HCT116 (cell line): ENCODE results near the gene NEK7. TPM values are rescaled to one million over a fixed set of nuclear protein-coding genes. Genes with fewer than 3 reads are reported as not detected.

Source experiments
- ATAC-seq: fragments of 200-7000 bp; cut with Tn5 transposase; 2 replicates; pipeline ENCODE4 v1.9.1; 2020; ENCODE audit warnings: mild to moderate bottlenecking, moderate library complexity
- BruUV-seq: library from RNA; stranded (reverse); fragments of 400-500 nt; replicated peaks from 2 replicates; lab custom pipeline; 2021; lab: Mats Ljungman, UMichigan
- CTCF ChIA-PET: fragments of 300-600 bp; sonication (Branson Sonifier 250); formaldehyde crosslinking; loops from one replicate; lab custom pipeline; 2021; ENCODE audit warnings: antibody characterized with exemption; lab: Charles Lee
- POLR2A ChIA-PET: fragments of 300-600, 350-600 bp; sonication (Branson Sonifier 250); formaldehyde crosslinking; loops from one replicate; lab custom pipeline; 2021; ENCODE audit warnings: antibody characterized with exemption; lab: Charles Lee
- RAD21 ChIA-PET, 2 experiments: fragments of 300-600 bp; sonication (Branson Sonifier 250); formaldehyde crosslinking; loops; one replicate each; lab custom pipeline; 2023; ENCODE audit warnings: low total read pairs in 2 of 2; ENCODE audit not compliant: uncharacterized antibody in 2 of 2, unreplicated experiment in 2 of 2, low non-redundant PET in 1 of 2; lab: Charles Lee
- DNase-seq: peaks from one replicate; pipeline ENCODE4 v3.0.0-alpha.2; 2010; ENCODE audit warnings: low read depth, low spot score
- H2AFZ ChIP-seq: fragments of 200-600 bp; shearing (Covaris generic), sonication (generic); 2 replicates; pipeline ENCODE4 v1.6.1; 2017; ENCODE audit warnings: low read depth, mixed run types, mixed read lengths, antibody characterized with exemption, low read length; ENCODE audit not compliant: poor library complexity, severe bottlenecking
- H3K27ac ChIP-seq: 2 replicates; pipeline ENCODE4 v1.5.1; 2012; ENCODE audit warnings: low read depth, low read length
- H3K27me3 ChIP-seq: fragments of 200-600 bp; sonication (generic); 2 replicates; pipeline ENCODE4 v1.6.1; 2016; ENCODE audit warnings: mixed run types, low read length, mixed read lengths; ENCODE audit not compliant: insufficient read depth
- H3K36me3 ChIP-seq, 2 experiments: fragments of 200-500 bp in 1 of 2; fragments of 200-600 bp in 1 of 2; sonication (Bioruptor generic) in 1 of 2; sonication (generic) in 1 of 2; 2 replicates each; pipeline versions ENCODE4 v1.5.1 to v1.6.1; 2014 to 2016; ENCODE audit warnings: low read length in 2 of 2, inconsistent platforms in 1 of 2, mixed read lengths in 1 of 2, mixed run types in 1 of 2; ENCODE audit not compliant: insufficient read depth in 2 of 2, control insufficient read depth in 1 of 2
- H3K4me1 ChIP-seq, 2 experiments: fragments of 200-600 bp in 1 of 2; sonication (generic) in 1 of 2; 2 replicates each; pipeline versions ENCODE4 v1.5.1 to v1.6.1; 2012 to 2017; ENCODE audit warnings: low read length in 2 of 2, inconsistent platforms in 1 of 2, mild to moderate bottlenecking in 1 of 2, mixed read lengths in 1 of 2, mixed run types in 1 of 2, moderate library complexity in 1 of 2; ENCODE audit not compliant: insufficient read depth in 2 of 2, control insufficient read depth in 1 of 2
- H3K4me2 ChIP-seq: fragments of 200-600 bp; sonication (generic); 2 replicates; pipeline ENCODE4 v1.6.1; 2017; ENCODE audit warnings: mixed run types, low read length, mixed read lengths
- H3K4me3 ChIP-seq, 2 experiments: fragments of 200-600 bp in 1 of 2; sonication (generic) in 1 of 2; replicated peaks in 1 of 2; 2 replicates each; pipeline ENCODE4 v1.5.1; 2011 to 2016; ENCODE audit warnings: low read length in 2 of 2, control low read depth in 1 of 2, low read depth in 1 of 2, mild to moderate bottlenecking in 1 of 2, mixed read lengths in 1 of 2, mixed run types in 1 of 2
- H3K79me2 ChIP-seq: fragments of 200-600 bp; sonication (generic); 2 replicates; pipeline ENCODE4 v1.6.1; 2017; ENCODE audit warnings: mild to moderate bottlenecking, mixed run types, low read length, moderate library complexity, mixed read lengths; ENCODE audit not compliant: insufficient read depth
- H3K9ac ChIP-seq: fragments of 200-600 bp; sonication (generic); 2 replicates; pipeline ENCODE4 v1.6.1; 2016; ENCODE audit warnings: low read length, mixed read lengths
- H3K9me2 ChIP-seq: fragments of 200-600 bp; sonication (generic), shearing (Covaris generic); 2 replicates; pipeline ENCODE4 v1.6.1; 2017; ENCODE audit warnings: mixed run types, mild to moderate bottlenecking, moderate library complexity; ENCODE audit not compliant: insufficient read depth
- H3K9me3 ChIP-seq, 2 experiments: fragments of 200-500 bp in 1 of 2; fragments of 200-600 bp in 1 of 2; sonication (Bioruptor generic) in 1 of 2; sonication (generic) in 1 of 2; 2 replicates each; pipeline ENCODE4 v1.6.1; 2014 to 2017; ENCODE audit warnings: low read length in 2 of 2, mixed read lengths in 2 of 2, inconsistent platforms in 1 of 2, low read depth in 1 of 2, mild to moderate bottlenecking in 1 of 2, mixed run types in 1 of 2, moderate library complexity in 1 of 2; ENCODE audit not compliant: control insufficient read depth in 1 of 2, insufficient read depth in 1 of 2
- H4K20me1 ChIP-seq: fragments of 200-600 bp; sonication (generic), shearing (Covaris generic); 2 replicates; pipeline ENCODE4 v1.6.1; 2017; ENCODE audit warnings: mixed run types, mild to moderate bottlenecking, moderate library complexity; ENCODE audit not compliant: insufficient read depth
- CBX3 ChIP-seq: IDR thresholded peaks from 2 replicates; pipeline ENCODE4 v1.6.1; 2012; ENCODE audit warnings: low read depth
- CEBPB ChIP-seq: IDR thresholded peaks from 2 replicates; pipeline ENCODE4 v1.6.1; 2012; ENCODE audit warnings: low read depth
- FOSL1 ChIP-seq: IDR thresholded peaks from 2 replicates; pipeline ENCODE4 v1.6.1; 2012; ENCODE audit warnings: low read depth
- POLR2AphosphoS5 ChIP-seq: IDR thresholded peaks from 2 replicates; pipeline ENCODE4 v1.6.1; 2011; ENCODE audit warnings: mild to moderate bottlenecking, low read depth, low read length, moderate library complexity
- RAD21 ChIP-seq: IDR thresholded peaks from 2 replicates; pipeline ENCODE4 v1.6.1; 2012; ENCODE audit warnings: low read depth, mild to moderate bottlenecking
- SP1 ChIP-seq: IDR thresholded peaks from 2 replicates; pipeline ENCODE4 v1.6.1; 2012; ENCODE audit warnings: low read depth
- YY1 ChIP-seq: IDR thresholded peaks from 2 replicates; pipeline ENCODE4 v1.6.1; 2011; ENCODE audit warnings: low read length, low read depth, moderate library complexity, mild to moderate bottlenecking; ENCODE audit not compliant: insufficient replicate concordance; ENCODE audit errors: extremely low read depth
- intact Hi-C: fragments of 100-400 bp; cut with micrococcal nuclease; formaldehyde crosslinking; loops from 2 replicates; pipeline ENCODE4 v1.10.0; 2022
- total RNA-seq: library from RNA; stranded (reverse); gene quantifications from one replicate; pipeline ENCODE4 v1.2.1, GENCODE V29; 2021; ENCODE audit not compliant: unreplicated experiment
- TF ChIP-seq, protein P1 (sequence below): IDR thresholded peaks from 2 replicates; pipeline ENCODE4 v1.6.1; 2012; ENCODE audit warnings: low read depth
- TF ChIP-seq, protein P2 (sequence below): IDR thresholded peaks from 2 replicates; pipeline ENCODE4 v1.6.1; 2012

NEK7 gene
- total RNA-seq, 1 experiment from 2014 or later: 33.0 TPM

DNA sequence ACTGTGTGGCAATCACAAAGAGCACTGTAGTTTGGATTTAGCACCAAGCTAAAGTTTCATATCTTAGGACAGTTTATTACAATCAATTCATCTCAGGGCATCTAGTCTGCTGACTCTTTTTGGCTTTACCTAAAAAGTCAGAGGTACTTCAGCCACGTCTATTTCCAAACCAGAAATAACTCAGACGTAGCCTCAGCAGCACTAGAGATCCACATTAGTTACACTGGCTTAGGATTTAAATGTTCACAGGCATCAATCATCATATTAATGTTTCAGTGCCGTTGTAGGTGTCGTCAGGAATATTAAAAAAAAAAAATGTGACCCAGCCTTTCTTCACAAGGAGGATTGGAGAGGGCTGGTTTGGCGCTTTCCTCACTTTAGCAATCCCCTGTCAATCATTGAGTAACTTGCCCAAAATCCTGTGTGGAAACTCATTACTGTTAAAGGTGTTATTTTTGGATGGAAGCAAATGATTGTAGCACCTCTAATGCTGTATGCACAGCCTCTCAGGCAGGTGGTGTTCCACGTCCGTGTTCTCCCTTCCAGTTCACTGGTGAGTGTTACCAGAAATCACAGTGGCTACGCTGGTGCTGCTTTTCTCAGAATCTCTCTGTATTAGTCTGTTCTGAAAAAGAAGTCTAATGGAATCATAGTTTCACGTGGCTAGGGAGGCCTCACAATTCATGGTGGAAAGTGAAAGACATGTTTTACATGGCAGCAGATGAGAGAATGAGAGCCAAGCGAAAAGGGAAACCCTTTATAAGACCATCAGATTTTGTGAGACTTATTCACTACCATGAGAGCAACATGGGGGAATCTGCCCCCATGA lies 45.4 kb downstream of the NEK7 start:
- intact Hi-C loops: no loop called here
- Histone ChIP-seq H3K27me3 (no peaks in the 10 kb centered on the region), H3K36me3 (no peaks in the 10 kb centered on the region), H3K9ac (no peak overlapping the region), H3K4me2 (no peak overlapping the region), H2AFZ (no peak overlapping the region), H3K4me3 (no peak overlapping the region), H4K20me1 (no peaks in the 10 kb centered on the region), H3K4me1 (no peaks in the 10 kb centered on the region), H3K27ac (no peak overlapping the region), H3K9me3 (no peaks in the 10 kb centered on the region), H3K79me2 (no peaks in the 10 kb centered on the region), H3K9me2 (no peaks in the 10 kb centered on the region)
- CTCF ChIA-PET: no interaction called here
- DNase-seq (no peak), ATAC-seq (no peak)
- RAD21 ChIA-PET: no interaction called here
- TF ChIP-seq POLR2AphosphoS5 (no peak), CBX3 (no peak), FOSL1 (no peak), RAD21 (no peak), CEBPB (no peak), YY1 (no peak), SP1 (no peak)
- TF ChIP-seq, protein P1, sequence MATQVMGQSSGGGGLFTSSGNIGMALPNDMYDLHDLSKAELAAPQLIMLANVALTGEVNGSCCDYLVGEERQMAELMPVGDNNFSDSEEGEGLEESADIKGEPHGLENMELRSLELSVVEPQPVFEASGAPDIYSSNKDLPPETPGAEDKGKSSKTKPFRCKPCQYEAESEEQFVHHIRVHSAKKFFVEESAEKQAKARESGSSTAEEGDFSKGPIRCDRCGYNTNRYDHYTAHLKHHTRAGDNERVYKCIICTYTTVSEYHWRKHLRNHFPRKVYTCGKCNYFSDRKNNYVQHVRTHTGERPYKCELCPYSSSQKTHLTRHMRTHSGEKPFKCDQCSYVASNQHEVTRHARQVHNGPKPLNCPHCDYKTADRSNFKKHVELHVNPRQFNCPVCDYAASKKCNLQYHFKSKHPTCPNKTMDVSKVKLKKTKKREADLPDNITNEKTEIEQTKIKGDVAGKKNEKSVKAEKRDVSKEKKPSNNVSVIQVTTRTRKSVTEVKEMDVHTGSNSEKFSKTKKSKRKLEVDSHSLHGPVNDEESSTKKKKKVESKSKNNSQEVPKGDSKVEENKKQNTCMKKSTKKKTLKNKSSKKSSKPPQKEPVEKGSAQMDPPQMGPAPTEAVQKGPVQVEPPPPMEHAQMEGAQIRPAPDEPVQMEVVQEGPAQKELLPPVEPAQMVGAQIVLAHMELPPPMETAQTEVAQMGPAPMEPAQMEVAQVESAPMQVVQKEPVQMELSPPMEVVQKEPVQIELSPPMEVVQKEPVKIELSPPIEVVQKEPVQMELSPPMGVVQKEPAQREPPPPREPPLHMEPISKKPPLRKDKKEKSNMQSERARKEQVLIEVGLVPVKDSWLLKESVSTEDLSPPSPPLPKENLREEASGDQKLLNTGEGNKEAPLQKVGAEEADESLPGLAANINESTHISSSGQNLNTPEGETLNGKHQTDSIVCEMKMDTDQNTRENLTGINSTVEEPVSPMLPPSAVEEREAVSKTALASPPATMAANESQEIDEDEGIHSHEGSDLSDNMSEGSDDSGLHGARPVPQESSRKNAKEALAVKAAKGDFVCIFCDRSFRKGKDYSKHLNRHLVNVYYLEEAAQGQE: no peak
- TF ChIP-seq, protein P2, sequence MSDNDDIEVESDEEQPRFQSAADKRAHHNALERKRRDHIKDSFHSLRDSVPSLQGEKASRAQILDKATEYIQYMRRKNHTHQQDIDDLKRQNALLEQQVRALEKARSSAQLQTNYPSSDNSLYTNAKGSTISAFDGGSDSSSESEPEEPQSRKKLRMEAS: no peak
- no TSS peak for BruUV-seq
- POLR2A ChIA-PET: no interaction called here
